ENCODE measurements around the gene QSER1.

QSER1 gene

GRCh38 chr11:32972781-32973180 is 80.2 kb downstream of the QSER1 start:
- Histone ChIP-seq H3K9ac (ENCODE audit: low read depth, low read length) (no peak overlapping the region), H3K9me3 (ENCODE audit: control insufficient read depth, insufficient read depth, low read length) (no peaks in the 10 kb centered on the region), H3K4me1 (ENCODE audit: control insufficient read depth, insufficient read depth, low read length) (no peaks in the 10 kb centered on the region), H3K4me3 (ENCODE audit: low read depth, low read length) (no peak overlapping the region), H3K27me3 (ENCODE audit: control insufficient read depth, insufficient read depth, low read length) (no peaks in the 10 kb centered on the region), H3K36me3 (ENCODE audit: control insufficient read depth, insufficient read depth, low read length) (peaks cover 22% of the 10 kb centered on the region)

DNA sequence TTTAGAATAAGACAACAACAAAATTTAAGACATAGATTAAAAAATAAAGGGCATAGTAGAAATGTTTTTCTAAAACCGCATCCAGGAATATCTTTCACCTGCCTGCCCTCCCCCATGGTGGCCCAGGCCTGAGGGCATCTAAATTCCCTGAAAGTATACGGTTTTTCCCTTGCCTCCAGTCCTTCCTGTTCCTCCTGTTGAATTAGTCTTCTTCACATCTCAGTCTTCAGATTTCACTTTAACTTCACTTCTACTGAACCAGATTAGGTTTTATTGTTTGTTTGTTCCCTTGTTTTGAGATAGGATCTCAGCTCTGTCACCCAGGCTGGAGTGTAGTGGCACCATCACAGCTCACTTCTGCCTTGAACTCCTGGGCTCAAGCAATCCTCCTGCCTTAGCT is 90.0 kb downstream of the QSER1 start:
- Histone ChIP-seq H3K27me3 (ENCODE audit: control insufficient read depth, insufficient read depth, low read length) (no peaks in the 10 kb centered on the region), H3K9me3 (ENCODE audit: control insufficient read depth, insufficient read depth, low read length) (no peaks in the 10 kb centered on the region), H3K4me3 (ENCODE audit: low read depth, low read length) (no peak overlapping the region), H3K36me3 (ENCODE audit: control insufficient read depth, insufficient read depth, low read length) (no peaks in the 10 kb centered on the region), H3K9ac (ENCODE audit: low read depth, low read length) (no peak overlapping the region), H3K4me1 (ENCODE audit: control insufficient read depth, insufficient read depth, low read length) (no peaks in the 10 kb centered on the region)

DNA sequence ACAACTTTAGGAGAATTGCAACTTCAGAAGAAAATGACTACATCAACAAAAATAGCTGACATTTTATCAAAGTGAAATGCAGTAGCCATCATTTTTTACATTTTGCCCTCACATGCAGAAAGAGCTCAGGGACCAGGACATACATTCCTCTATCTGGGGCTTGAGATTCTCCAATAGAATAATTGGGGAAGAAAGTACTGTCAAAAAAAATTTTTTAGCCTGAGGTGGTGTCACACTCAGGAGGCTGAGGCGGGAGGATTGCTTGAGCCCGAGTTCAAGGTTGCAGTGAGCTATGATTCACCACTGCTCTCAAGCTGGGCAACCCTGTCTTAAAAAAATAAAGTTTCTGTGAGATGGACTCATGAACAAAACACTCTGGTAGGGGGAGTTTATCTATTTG is 90.9 kb downstream of the QSER1 start:
- no peaks in the 10 kb centered on the region for H3K9me3 ChIP-seq (ENCODE audit: control insufficient read depth, insufficient read depth, low read length)
- no peak overlapping the region for H3K9ac ChIP-seq (ENCODE audit: low read depth, low read length)
- H3K4me1 ChIP-seq (ENCODE audit: control insufficient read depth, insufficient read depth, low read length) = no peaks in the 10 kb centered on the region
- H3K36me3 ChIP-seq (ENCODE audit: control insufficient read depth, insufficient read depth, low read length) = no peaks in the 10 kb centered on the region
- H3K4me3 ChIP-seq (ENCODE audit: low read depth, low read length) = no peak overlapping the region
- H3K27me3 ChIP-seq (ENCODE audit: control insufficient read depth, insufficient read depth, low read length) = no peaks in the 10 kb centered on the region

GRCh38 chr11:32985600-32985999 is 93.0 kb downstream of the QSER1 start:
- Histone ChIP-seq H3K27me3 (ENCODE audit: control insufficient read depth, insufficient read depth, low read length) (no peaks in the 10 kb centered on the region), H3K36me3 (ENCODE audit: control insufficient read depth, insufficient read depth, low read length) (no peaks in the 10 kb centered on the region), H3K9me3 (ENCODE audit: control insufficient read depth, insufficient read depth, low read length) (no peaks in the 10 kb centered on the region), H3K9ac (ENCODE audit: low read depth, low read length) (no peak overlapping the region), H3K4me3 (ENCODE audit: low read depth, low read length) (no peak overlapping the region), H3K4me1 (ENCODE audit: control insufficient read depth, insufficient read depth, low read length) (no peaks in the 10 kb centered on the region)

- no peaks in the 10 kb centered on the region for H3K36me3 ChIP-seq (ENCODE audit: control insufficient read depth, insufficient read depth, low read length)
- no peaks in the 10 kb centered on the region for H3K9me3 ChIP-seq (ENCODE audit: control insufficient read depth, insufficient read depth, low read length)
- no peaks in the 10 kb centered on the region for H3K27me3 ChIP-seq (ENCODE audit: control insufficient read depth, insufficient read depth, low read length)
- H3K4me1 ChIP-seq (ENCODE audit: control insufficient read depth, insufficient read depth, low read length) = no peaks in the 10 kb centered on the region
- no peak overlapping the region for H3K4me3 ChIP-seq (ENCODE audit: low read depth, low read length)
- no peak overlapping the region for H3K9ac ChIP-seq (ENCODE audit: low read depth, low read length)
Measured at GRCh38 chr11:32987851-32988250, 95.2 kb downstream of the QSER1 start.

GRCh38 chr11:32990481-32990880 is 97.9 kb downstream of the QSER1 start:
- no peaks in the 10 kb centered on the region for H3K27me3 ChIP-seq (ENCODE audit: control insufficient read depth, insufficient read depth, low read length)
- no peaks in the 10 kb centered on the region for H3K4me1 ChIP-seq (ENCODE audit: control insufficient read depth, insufficient read depth, low read length)
- H3K9ac ChIP-seq (ENCODE audit: low read depth, low read length) = no peak overlapping the region
- no peak overlapping the region for H3K4me3 ChIP-seq (ENCODE audit: low read depth, low read length)
- no peaks in the 10 kb centered on the region for H3K36me3 ChIP-seq (ENCODE audit: control insufficient read depth, insufficient read depth, low read length)
- no peaks in the 10 kb centered on the region for H3K9me3 ChIP-seq (ENCODE audit: control insufficient read depth, insufficient read depth, low read length)

DNA sequence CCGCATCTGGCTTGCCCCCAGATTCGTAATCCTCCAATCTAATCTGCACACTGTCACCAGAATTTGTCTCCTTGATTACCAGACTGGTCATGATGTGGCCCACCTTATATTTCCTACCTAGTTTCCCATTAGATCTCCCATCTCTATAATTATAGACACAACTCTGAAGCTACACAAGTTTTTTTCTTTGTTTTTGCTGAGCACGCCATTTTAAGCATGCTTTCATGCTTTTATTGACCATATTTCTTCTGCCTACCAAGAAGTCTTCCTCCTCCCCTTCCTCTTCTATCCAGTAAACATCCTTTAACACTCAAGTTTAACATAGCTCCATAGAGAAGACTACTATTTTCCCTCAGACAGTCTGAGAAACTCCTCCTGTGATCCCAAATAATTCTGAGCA is 98.8 kb downstream of the QSER1 start:
- Histone ChIP-seq H3K9me3 (ENCODE audit: control insufficient read depth, insufficient read depth, low read length) (no peaks in the 10 kb centered on the region), H3K9ac (ENCODE audit: low read depth, low read length) (no peak overlapping the region), H3K4me1 (ENCODE audit: control insufficient read depth, insufficient read depth, low read length) (no peaks in the 10 kb centered on the region), H3K27me3 (ENCODE audit: control insufficient read depth, insufficient read depth, low read length) (no peaks in the 10 kb centered on the region), H3K36me3 (ENCODE audit: control insufficient read depth, insufficient read depth, low read length) (no peaks in the 10 kb centered on the region), H3K4me3 (ENCODE audit: low read depth, low read length) (no peak overlapping the region)

DNA sequence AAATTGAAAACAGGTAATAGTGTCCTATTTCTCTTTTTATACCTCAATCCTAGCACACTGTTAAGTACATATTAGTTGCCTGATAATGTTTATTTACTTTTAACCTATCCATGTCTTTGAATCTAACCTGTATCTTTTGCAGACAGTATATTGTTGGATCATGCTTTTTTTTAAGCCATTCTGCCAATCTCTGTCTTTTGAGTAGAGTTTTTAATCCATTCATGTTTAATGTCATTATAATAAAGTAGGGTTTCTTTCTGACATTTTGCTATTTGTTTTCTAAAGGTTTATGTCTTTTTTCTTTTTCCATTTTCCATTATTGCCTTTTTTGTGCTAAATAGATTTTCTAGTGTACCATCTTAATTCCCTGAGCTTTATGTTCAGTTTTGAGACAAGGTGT is 99.3 kb downstream of the QSER1 start:
- Histone ChIP-seq H3K9me3 (ENCODE audit: control insufficient read depth, insufficient read depth, low read length) (no peaks in the 10 kb centered on the region), H3K27me3 (ENCODE audit: control insufficient read depth, insufficient read depth, low read length) (no peaks in the 10 kb centered on the region), H3K9ac (ENCODE audit: low read depth, low read length) (no peak overlapping the region), H3K4me3 (ENCODE audit: low read depth, low read length) (no peak overlapping the region), H3K36me3 (ENCODE audit: control insufficient read depth, insufficient read depth, low read length) (no peaks in the 10 kb centered on the region), H3K4me1 (ENCODE audit: control insufficient read depth, insufficient read depth, low read length) (no peaks in the 10 kb centered on the region)

DNA sequence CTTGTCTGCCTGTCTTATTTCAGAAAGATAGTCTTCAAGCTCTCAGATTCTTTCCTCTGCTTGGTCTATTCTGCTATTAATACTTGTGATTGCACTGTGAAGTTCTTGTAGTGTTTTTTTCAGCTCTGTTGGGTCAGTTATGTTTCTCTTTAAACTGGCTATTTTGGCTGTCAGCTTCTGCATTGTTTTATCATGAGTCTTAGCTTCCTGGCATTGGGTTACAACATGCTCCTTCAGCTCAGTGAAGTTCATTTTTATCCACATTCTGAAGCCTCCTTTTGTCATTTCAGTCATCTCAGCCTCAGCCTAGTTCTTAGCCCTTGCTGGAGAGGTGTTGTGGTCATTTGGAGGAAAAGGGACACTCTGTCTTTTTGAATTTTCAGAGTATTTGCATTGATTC is 107.6 kb downstream of the QSER1 start:
- Histone ChIP-seq H3K27me3 (ENCODE audit: control insufficient read depth, insufficient read depth, low read length) (no peaks in the 10 kb centered on the region), H3K9ac (ENCODE audit: low read depth, low read length) (no peak overlapping the region), H3K4me3 (ENCODE audit: low read depth, low read length) (no peak overlapping the region), H3K4me1 (ENCODE audit: control insufficient read depth, insufficient read depth, low read length) (peaks cover under 1% of the 10 kb centered on the region), H3K36me3 (ENCODE audit: control insufficient read depth, insufficient read depth, low read length) (no peaks in the 10 kb centered on the region), H3K9me3 (ENCODE audit: control insufficient read depth, insufficient read depth, low read length) (no peaks in the 10 kb centered on the region)

DNA sequence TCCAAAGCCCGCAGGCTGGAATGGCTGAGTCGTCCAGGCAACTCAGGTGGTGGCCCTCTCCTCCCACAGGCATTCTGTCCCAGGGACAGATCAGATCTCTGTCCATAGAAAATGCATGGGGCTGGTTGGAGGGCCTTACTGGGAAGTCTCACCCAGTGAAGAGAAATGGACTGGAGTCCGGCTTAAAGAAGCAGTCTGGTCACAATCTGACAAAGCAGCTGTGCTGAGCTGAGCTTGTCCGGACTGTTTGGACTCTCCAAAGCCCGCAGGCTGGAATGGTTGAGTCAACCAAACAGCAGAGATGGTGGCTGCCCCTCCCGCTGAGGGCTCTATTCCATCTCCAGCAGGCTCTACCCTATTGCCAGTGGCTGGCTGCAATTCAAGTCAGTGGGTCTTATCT is 108.7 kb downstream of the QSER1 start:
- H3K9ac ChIP-seq (ENCODE audit: low read depth, low read length) = no peak overlapping the region
- no peaks in the 10 kb centered on the region for H3K27me3 ChIP-seq (ENCODE audit: control insufficient read depth, insufficient read depth, low read length)
- peaks cover 3% of the 10 kb centered on the region for H3K4me1 ChIP-seq (ENCODE audit: control insufficient read depth, insufficient read depth, low read length)
- no peaks in the 10 kb centered on the region for H3K36me3 ChIP-seq (ENCODE audit: control insufficient read depth, insufficient read depth, low read length)
- no peak overlapping the region for H3K4me3 ChIP-seq (ENCODE audit: low read depth, low read length)
- no peaks in the 10 kb centered on the region for H3K9me3 ChIP-seq (ENCODE audit: control insufficient read depth, insufficient read depth, low read length)

GRCh38 chr11:33001751-33002542 is 109.3 kb downstream of the QSER1 start:
- H3K27me3 ChIP-seq (ENCODE audit: control insufficient read depth, insufficient read depth, low read length) = no peaks in the 10 kb centered on the region
- H3K36me3 ChIP-seq (ENCODE audit: control insufficient read depth, insufficient read depth, low read length) = no peaks in the 10 kb centered on the region
- no peaks in the 10 kb centered on the region for H3K9me3 ChIP-seq (ENCODE audit: control insufficient read depth, insufficient read depth, low read length)
- H3K9ac ChIP-seq (ENCODE audit: low read depth, low read length) = no peak overlapping the region
- peaks cover 3% of the 10 kb centered on the region for H3K4me1 ChIP-seq (ENCODE audit: control insufficient read depth, insufficient read depth, low read length)
- no peak overlapping the region for H3K4me3 ChIP-seq (ENCODE audit: low read depth, low read length)

GRCh38 chr11:33005175-33005574 is 112.6 kb downstream of the QSER1 start:
- Histone ChIP-seq H3K4me1 (ENCODE audit: control insufficient read depth, insufficient read depth, low read length) (peaks cover 3% of the 10 kb centered on the region), H3K36me3 (ENCODE audit: control insufficient read depth, insufficient read depth, low read length) (no peaks in the 10 kb centered on the region), H3K9me3 (ENCODE audit: control insufficient read depth, insufficient read depth, low read length) (no peaks in the 10 kb centered on the region), H3K9ac (ENCODE audit: low read depth, low read length) (no peak overlapping the region), H3K4me3 (ENCODE audit: low read depth, low read length) (no peak overlapping the region), H3K27me3 (ENCODE audit: control insufficient read depth, insufficient read depth, low read length) (no peaks in the 10 kb centered on the region)

Measured in iPS-15b (cell line).